ENCODE data around the gene SPTLC3. TPM values are rescaled to one million over a fixed set of nuclear protein-coding genes. Genes with fewer than 3 reads are reported as not detected.
A peak's percentile ranks its signal among the peaks of the same experiment; 100 is the strongest.

Gene SPTLC3
- total and polyA plus RNA-seq, 2 of the 13 experiments (the other 11 are each of a cell fraction or from before 2014, with no cell fraction given): 20.5 to 95.6 TPM

DNA sequence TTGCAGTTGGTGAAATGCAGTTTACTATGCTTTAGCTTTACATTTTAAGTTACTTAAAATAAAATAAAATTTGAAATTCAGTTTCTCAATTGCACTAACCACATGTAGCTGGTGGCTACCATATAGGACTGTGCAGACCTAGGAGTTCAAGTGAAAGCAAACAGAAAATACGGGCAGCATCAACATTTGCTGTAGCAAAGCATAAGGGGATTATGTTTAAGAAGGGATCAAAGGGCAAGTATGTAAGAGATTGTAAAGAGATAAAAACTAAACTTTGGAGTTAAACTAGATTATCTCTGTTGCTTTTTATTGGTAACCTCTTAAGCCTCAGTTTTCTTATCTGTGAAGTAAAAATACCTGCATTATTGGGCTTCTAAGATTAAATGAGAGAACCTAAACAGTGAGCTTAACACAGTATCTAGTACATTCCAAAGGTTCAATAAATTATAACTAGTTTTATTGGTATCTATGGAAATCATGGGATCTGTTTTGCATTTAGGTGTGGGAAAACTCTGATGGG is 81.2 kb downstream of the SPTLC3 start (continued):
- TF ChIP-seq, protein P1, sequence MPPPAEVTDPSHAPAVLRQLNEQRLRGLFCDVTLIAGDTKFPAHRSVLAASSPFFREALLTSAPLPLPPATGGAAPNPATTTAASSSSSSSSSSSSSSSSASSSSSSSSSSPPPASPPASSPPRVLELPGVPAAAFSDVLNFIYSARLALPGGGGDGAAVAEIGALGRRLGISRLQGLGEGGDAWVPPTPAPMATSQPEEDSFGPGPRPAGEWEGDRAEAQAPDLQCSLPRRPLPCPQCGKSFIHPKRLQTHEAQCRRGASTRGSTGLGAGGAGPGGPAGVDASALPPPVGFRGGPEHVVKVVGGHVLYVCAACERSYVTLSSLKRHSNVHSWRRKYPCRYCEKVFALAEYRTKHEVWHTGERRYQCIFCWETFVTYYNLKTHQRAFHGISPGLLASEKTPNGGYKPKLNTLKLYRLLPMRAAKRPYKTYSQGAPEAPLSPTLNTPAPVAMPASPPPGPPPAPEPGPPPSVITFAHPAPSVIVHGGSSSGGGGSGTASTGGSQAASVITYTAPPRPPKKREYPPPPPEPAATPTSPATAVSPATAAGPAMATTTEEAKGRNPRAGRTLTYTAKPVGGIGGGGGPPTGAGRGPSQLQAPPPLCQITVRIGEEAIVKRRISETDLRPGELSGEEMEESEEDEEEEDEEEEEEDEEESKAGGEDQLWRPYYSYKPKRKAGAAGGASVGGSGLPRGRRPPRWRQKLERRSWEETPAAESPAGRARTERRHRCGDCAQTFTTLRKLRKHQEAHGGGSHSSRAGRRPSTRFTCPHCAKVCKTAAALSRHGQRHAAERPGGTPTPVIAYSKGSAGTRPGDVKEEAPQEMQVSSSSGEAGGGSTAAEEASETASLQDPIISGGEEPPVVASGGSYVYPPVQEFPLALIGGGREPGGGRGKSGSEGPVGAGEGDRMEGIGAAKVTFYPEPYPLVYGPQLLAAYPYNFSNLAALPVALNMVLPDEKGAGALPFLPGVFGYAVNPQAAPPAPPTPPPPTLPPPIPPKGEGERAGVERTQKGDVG (CRISPR knock-in tag; IDR thresholded peaks at IDR 0.05; ENCODE audit: borderline replicate concordance): no peak
- TF ChIP-seq ZNF709 (CRISPR knock-in tag; IDR thresholded peaks at IDR 0.05) (no peak), FOXP1 (IDR thresholded peaks at IDR 0.05) (peak; percentile 51; the same call in 1 of the 2 replicates), FOXP1 (CRISPR knock-in tag; IDR thresholded peaks at IDR 0.05) (peak; percentile 96), ZNF878 (CRISPR knock-in tag; IDR thresholded peaks at IDR 0.05) (no peak; the same call in 1 of the 2 replicates), MEIS1 (CRISPR knock-in tag; IDR thresholded peaks at IDR 0.05; ENCODE audit: borderline replicate concordance) (no peak), NR3C1 (CRISPR knock-in tag; IDR thresholded peaks at IDR 0.05) (no peak), ZNF124 (CRISPR knock-in tag; IDR thresholded peaks at IDR 0.05) (peak; percentile 97), CBFB (CRISPR knock-in tag; IDR thresholded peaks at IDR 0.05) (peak; percentile 32; the same call in 1 of the 2 replicates), SCMH1 (CRISPR knock-in tag; IDR thresholded peaks at IDR 0.05; ENCODE audit: borderline replicate concordance) (no peak), RELA (CRISPR knock-in tag; IDR thresholded peaks at IDR 0.05) (0 out of 2 replicates have a peak, but pooled peaks have one; percentile 29), ZNF510 (CRISPR knock-in tag; IDR thresholded peaks at IDR 0.05; ENCODE audit: low read depth) (no peak), PHB2 (IDR thresholded peaks at IDR 0.05; ENCODE audit: partially characterized antibody) (no peak), SALL1 (CRISPR knock-in tag; IDR thresholded peaks at IDR 0.05) (peak; percentile 84; the same call in 1 of the 2 replicates), CHD4 (IDR thresholded peaks at IDR 0.05; ENCODE audit: borderline replicate concordance, low read length) (peak; percentile 99), HOXA3 (CRISPR knock-in tag; IDR thresholded peaks at IDR 0.05) (peak; percentile 70), SP2 (CRISPR knock-in tag; IDR thresholded peaks at IDR 0.05) (no peak), ZBTB21 (CRISPR knock-in tag; IDR thresholded peaks at IDR 0.05) (0 out of 2 replicates have a peak, but pooled peaks have one; percentile 56)
- TF ChIP-seq, protein P2, sequence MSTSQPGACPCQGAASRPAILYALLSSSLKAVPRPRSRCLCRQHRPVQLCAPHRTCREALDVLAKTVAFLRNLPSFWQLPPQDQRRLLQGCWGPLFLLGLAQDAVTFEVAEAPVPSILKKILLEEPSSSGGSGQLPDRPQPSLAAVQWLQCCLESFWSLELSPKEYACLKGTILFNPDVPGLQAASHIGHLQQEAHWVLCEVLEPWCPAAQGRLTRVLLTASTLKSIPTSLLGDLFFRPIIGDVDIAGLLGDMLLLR (CRISPR knock-in tag; IDR thresholded peaks at IDR 0.05): no peak
- TF ChIP-seq, protein P3, sequence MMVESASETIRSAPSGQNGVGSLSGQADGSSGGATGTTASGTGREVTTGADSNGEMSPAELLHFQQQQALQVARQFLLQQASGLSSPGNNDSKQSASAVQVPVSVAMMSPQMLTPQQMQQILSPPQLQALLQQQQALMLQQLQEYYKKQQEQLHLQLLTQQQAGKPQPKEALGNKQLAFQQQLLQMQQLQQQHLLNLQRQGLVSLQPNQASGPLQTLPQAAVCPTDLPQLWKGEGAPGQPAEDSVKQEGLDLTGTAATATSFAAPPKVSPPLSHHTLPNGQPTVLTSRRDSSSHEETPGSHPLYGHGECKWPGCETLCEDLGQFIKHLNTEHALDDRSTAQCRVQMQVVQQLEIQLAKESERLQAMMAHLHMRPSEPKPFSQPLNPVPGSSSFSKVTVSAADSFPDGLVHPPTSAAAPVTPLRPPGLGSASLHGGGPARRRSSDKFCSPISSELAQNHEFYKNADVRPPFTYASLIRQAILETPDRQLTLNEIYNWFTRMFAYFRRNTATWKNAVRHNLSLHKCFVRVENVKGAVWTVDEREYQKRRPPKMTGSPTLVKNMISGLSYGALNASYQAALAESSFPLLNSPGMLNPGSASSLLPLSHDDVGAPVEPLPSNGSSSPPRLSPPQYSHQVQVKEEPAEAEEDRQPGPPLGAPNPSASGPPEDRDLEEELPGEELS (CRISPR knock-in tag; IDR thresholded peaks at IDR 0.05): peak; percentile 97
- TF ChIP-seq, protein P4, sequence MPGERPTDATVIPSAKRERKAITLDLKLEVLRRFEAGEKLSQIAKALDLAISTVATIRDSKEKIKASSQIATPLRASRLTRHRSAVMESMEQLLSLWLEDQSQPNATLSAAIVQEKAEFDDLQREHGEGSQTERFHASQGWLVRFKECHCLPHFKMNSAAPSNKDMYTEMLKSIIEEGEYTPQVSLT (CRISPR knock-in tag; IDR thresholded peaks at IDR 0.05; ENCODE audit: borderline replicate concordance, low read depth): no peak
